Gastrocnemius medialis (tissue), 4 donors: Measurements from ENCODE around the gene GALM.

Experiments
- POLR2A ChIP-seq, 2 donors: fragments of 450-650 bp; IDR thresholded peaks; one replicate each; pipeline ENCODE4 v1.6.1; 2017; ENCODE audit warnings: antibody characterized with exemption in 2 of 2, mild to moderate bottlenecking in 2 of 2, moderate library complexity in 2 of 2
- TF ChIP-seq, protein P1 (sequence below), 5 experiments: fragments of 450-650 bp in 3 of 5; fragments of 200-600 bp in 2 of 5; sonication (generic) in 2 of 5; IDR thresholded peaks in 4 of 5; conservative IDR thresholded peaks in 1 of 5; 1 replicate in 4 of 5; 2 replicates in 1 of 5; pipeline ENCODE4 v1.5.1; 2016 to 2019; ENCODE audit warnings: antibody characterized with exemption in 5 of 5, mild to moderate bottlenecking in 3 of 5, moderate library complexity in 3 of 5

DNA sequence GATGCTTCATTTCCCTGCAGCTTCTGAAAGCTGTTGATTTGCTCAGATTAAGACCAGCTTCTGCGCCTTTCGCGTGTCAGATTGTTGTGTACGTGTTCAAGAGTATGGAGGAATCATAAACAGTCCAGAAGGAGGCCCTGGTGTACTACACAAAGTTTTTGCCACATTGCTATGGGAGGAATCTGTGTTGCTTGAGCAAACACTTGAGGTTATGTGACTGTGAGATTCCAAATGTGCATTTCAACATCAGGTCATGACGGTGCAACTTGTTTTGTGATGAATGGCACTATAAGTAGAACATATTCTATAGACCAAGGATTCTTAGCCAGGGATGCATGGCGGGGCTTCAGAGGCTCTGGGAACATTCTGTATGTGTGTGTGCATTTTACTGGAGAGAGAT, 50.3 kb downstream of the GALM start:
- TF ChIP-seq, protein P1, sequence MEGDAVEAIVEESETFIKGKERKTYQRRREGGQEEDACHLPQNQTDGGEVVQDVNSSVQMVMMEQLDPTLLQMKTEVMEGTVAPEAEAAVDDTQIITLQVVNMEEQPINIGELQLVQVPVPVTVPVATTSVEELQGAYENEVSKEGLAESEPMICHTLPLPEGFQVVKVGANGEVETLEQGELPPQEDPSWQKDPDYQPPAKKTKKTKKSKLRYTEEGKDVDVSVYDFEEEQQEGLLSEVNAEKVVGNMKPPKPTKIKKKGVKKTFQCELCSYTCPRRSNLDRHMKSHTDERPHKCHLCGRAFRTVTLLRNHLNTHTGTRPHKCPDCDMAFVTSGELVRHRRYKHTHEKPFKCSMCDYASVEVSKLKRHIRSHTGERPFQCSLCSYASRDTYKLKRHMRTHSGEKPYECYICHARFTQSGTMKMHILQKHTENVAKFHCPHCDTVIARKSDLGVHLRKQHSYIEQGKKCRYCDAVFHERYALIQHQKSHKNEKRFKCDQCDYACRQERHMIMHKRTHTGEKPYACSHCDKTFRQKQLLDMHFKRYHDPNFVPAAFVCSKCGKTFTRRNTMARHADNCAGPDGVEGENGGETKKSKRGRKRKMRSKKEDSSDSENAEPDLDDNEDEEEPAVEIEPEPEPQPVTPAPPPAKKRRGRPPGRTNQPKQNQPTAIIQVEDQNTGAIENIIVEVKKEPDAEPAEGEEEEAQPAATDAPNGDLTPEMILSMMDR (IDR thresholded peaks at IDR 0.05 in 4 of 5, conservative IDR thresholded peaks at IDR 0.05 in 1 of 5) = no peak
- TF ChIP-seq POLR2A (IDR thresholded peaks at IDR 0.05) = no peak
